Stimulated activated CD4-positive, alpha-beta T cell treated with anti-CD3 and anti-CD28 coated beads, TNF-alpha, amount 100 ng/mL, for 4 hours (primary cell): ENCODE measurements around the gene ACP5.
"Not testable (repeated sequence)": the region's sequence is repeated elsewhere in the genome, so short reads cannot be mapped to it uniquely, and the experiment has no call there.

Source experiments
- DNase-seq, 3 experiments: peaks; one replicate each; pipeline ENCODE4 v3.0.0-alpha.2; 2020; ENCODE audit warnings: low read depth in 3 of 3

ACP5 gene

DNA sequence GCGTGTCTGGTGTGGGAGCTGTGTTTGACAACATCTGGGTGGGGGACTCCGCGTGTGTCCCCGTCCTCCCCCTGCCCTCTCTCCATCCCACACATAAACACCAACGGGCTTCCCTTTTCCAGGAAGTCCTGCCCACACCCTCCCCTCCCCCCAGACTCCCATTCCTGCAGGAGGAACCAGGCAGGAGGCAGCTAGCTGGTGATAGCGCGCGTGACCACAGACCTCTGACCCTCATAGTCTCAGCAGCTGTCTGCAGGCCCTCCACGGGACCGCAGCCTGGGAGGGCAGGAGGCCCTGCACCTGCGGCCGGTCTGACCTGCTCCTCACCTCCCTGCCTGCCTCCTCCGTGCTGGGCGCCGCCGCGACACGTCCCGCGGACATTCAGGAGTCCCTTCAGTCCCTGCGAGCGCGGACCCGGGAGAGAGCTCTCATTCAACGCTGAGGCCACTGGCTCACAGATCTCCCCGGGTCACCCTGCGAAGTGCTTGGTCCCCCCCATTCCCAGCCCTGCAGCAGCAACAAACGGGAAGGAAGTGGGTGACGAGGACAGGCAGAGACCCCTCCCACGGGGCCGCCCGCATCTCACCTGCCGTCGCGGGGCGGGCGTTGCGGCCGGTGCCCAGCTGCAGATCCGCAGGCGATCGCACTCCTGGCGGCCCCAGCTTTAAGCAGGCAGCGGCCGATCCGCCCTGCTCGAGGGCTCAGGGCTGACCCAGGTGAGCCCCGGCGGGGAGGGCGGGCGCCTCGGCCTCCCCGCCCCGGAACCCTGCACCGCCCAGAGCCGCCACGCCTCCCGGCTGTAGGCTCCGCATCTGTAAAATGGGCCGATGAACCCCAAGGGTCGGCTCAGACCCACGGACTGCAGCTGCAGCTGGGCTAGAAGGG is 1.1 kb upstream of the ACP5 start:
- peak in 1 of 3 experiments; percentile 18 for DNase-seq

DNA sequence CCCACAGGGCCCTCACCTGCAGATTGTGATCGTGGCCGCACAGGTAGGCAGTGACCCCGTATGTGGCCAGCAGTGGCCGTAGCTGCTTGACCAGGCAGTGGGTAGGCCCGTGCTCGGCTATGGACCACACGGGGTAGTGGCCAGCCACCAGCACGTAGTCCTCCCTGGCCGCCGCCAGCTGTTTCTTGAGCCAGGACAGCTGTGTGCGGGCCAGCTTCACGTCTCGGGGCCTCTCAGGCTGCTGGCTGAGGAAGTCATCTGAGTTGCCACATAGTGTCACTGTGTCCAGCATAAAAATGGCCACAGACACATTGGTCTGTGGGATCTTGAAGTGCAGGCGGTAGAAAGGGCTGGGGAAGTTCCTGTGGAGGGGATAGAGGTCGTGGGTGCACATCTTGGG is 1.2 kb downstream of the ACP5 start:
- no peak for DNase-seq

DNA sequence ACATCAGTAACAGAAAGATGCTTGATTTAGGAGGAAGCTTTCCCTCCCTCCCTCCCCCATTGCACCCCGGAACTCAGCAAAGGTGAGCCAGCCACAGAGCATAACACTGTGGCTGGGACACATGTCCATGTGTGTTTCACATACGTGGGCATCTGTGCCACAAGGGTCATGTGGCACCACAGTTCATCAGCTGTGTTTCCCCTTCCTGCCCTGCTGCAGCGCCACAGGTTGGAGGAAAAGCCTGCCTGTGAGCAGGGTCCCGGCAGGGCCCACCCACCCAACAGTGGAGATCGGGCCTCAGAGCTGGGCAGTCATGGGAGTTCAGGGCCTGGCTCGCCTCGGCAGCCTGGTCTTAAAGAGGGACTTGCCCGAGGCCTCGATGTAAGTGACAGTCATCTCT is 2.8 kb downstream of the ACP5 start:
- DNase-seq, result no peak

DNA sequence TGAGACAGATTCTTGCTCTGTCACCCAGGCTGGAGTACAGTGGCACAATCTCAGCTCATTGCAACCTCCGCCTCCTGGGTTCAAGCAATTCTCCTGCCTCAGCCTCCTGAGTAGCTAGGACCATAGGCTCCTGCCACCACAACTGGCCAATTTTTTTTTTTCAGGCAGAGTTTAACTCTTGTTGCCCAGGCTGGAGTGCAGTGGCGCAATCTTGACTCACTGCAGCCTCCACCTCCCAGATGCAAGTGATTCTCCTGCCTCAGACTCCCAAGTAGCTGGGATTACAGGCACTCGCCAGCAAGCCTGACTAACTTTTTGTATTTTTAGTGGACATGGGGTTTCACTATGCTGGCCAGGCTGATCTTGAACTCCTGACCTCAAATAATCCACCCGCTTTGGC is 3.7 kb downstream of the ACP5 start:
- DNase-seq, result not testable (repeated sequence)

DNA sequence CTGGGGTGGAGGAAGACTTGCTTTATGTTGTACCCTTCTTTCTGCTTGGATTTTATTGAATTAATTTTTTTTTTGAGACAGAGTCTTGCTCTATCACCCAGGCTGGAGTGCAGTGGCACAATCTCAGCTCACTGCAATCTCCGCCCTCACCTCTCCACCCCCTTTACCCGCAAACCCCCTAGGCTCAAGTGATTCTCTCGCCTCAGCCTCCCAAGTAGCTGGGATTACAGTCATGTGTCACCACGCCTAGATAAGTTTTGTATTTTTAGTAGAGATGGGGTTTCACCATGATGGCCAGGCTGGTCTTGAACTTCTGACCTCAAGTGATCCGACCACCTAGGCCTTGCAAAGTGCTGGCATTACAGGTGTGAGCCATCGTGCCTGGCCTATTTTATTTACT is 4.1 kb downstream of the ACP5 start:
- DNase-seq, result not testable (repeated sequence)

DNA sequence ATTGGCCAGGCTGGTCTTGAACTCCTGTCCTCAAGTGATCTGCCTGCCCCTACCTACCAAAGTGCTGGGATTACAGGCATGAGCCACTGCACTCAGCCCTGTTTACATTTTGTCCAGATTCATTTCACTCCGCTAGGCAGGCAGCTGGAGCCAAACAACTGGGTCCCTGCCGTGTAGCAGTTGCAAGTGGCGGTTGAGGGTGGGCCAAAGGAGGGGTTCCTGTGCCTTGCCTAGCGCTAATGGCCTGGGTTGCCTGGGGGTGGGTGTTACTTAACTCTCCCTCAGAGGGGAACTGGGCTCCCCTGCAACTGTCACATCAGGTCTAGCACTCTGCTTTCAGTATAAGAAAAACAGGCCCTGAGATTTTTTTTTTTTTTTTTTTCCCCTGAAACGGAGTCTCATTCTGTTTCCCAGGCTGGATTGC is 7.4 kb downstream of the ACP5 start:
- no peak for DNase-seq

DNA sequence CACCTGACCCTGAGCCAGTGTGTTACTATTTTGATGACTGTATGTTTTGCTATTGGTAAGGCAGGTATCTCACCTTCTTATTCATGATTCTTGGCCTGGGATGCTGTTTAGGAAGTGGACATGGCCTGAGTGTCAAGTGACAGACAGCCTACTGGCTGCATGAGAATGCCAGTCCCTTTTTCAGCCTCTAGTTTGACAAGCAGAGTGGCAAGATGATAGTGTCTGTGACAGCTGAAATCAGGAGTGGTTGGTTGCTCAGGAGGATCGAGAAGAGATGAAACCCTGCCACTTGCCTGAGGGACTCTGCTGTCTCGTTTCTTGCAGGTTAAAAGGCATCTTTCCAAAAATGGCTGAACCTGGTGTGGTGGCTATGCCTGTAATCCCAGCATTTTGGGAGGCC is 11.3 kb downstream of the ACP5 start:
- no peak for DNase-seq

DNA sequence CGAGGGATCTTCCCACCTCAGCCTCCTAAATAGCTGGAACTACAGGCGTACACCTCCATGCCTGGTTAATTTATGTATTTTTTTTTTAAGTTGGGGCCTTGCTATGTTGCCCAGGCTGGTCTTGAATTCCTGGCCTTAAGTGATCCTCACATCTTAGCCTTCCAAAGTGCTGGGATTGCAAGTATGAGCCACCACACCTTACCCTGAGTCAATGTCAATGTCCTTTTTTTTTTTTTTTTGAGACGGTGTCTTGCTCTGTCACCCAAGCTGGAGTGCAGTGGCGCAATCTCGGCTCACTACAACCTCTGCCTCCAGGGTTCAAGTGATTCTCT is 11.8 kb downstream of the ACP5 start:
- not testable (repeated sequence) for DNase-seq

DNA sequence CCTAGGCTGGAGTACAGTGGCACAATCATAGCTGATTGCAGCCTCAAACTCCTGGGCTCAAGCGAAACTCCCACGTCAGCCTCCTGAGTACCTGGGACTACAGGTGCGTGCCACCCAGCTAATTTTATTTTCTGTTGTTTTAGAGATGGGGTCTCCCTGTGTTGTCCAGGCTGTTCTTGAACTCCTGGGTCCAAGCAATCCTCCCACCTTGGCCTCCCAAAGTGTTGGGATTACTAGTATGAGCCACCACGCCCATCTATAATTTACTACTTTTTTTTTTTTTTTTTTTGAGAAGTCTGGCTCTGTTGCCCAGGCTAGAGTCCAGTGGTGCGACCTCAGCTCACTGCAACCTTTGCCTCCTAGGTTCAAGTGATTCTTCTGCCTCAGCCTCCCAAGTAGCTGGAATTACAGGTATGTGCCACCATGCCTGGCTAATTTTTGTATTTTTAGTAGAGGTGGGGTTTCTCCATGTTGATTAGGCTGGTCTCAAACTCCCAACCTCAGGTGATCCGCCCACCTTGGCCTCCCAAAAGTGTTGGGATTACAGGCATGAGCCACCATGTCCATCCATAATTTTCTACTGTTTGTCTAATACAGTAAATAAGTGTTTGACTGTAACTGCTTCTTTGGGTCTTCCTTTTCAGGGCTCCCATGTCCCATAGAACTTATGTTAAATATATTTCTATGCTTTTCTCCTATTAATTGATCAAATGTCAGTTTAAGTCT is 13.2 kb downstream of the ACP5 start:
- DNase-seq, result not testable (repeated sequence)

DNA sequence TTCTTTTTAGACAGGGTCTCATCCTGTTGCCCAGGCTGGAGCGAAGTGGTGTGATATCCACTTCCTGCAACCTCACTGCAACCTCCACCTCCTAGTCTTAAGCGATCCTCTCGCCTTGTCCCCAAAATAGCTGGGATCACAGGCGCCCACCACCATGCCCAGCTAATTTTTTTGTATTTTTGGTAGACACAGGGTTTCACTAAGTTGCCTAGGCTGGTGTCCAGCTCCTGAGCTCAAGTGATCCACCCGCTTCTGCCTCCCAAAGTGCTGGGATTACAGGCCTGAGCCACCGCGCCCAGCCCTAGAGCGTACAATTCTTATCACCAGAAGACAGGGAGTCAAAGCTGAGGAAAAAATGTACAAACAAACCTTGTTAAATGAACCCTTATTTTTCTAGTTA is 13.9 kb downstream of the ACP5 start:
- no peak for DNase-seq

DNA sequence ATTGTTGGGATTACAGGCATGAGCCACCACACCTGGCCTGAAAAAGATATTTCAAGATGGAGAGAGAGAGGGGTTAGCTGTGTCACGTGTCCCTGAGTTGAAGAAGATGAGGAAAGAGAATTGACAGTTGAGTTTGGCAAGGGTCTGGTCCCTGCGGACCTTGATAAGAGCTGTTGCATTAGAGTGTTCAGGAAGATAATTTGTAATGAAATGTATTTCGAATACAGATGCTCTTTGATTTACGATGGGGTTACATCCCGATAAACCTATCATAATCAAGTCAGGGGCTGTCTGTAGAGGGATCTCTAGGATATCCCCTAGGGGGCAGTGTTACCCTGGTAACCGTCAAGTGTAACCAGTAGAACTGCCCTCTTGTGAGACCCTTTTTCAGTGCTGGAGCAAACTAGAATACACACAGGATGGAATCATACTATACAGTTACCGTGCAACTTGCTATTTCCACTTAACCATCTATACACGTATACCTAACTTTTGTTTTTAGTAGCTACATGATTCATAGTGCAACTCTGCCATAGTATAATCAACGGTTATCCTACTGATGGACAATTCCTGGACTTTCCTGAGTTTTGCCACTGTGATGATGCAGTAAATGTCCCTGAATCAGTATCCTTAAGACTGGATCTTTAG is 16.9 kb downstream of the ACP5 start:
- DNase-seq, result peak in 2 of 3 experiments; percentile 21 to 22

DNA sequence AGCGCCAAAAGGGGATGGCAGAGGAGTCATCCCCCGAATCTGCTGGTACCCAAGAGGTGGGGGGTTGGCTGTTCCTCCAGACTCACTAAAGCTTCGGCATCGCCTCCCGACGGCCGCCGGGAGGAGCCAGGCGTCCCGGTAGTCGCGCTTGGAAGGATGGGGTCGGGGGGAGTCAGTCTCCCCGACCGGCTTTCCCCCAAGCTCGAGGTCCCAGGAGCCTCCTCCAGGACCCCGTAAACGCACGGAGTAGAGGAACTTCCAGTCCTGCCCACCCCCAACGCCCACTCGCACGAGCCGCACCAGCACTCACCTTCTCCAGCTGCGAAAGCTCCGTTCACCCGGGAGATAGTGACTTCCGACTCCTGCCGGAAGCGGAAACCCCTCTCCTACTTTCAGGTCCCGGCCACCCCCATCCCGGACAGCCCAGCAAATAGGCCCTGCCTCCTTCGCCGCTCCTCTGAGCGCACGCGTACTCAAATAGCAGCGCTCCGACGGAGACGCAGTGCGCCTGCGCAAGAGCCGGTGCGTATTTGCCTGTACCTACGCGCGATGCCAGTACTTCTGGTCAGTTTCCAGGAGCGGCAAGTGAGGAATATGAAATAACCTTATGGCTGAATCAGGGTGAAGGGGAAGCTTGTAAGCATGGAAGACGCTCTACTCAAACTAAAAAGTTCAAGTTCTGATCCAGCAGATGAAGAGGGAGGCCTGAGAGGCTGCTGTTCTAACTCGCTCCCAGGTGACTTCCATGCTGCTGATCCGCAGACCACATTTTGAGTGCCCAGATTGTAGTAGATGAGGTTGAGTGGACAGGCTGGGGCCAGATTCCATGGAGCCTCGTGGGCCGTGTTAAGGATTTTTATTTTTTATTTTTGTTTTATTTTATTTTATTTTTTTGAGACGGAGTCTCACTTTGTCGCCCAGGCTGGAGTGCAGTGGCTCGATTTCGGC is 18.3 kb downstream of the ACP5 start, which contains the start of gene ELOF1:
TSS of gene ELOF1 (minus strand) at position 350 of the 948 bp plus-strand sequence. CDS start 4,883 bp downstream, outside the sequence.
- DNase-seq, result peak; percentile 89 to 95 (median 92)

DNA sequence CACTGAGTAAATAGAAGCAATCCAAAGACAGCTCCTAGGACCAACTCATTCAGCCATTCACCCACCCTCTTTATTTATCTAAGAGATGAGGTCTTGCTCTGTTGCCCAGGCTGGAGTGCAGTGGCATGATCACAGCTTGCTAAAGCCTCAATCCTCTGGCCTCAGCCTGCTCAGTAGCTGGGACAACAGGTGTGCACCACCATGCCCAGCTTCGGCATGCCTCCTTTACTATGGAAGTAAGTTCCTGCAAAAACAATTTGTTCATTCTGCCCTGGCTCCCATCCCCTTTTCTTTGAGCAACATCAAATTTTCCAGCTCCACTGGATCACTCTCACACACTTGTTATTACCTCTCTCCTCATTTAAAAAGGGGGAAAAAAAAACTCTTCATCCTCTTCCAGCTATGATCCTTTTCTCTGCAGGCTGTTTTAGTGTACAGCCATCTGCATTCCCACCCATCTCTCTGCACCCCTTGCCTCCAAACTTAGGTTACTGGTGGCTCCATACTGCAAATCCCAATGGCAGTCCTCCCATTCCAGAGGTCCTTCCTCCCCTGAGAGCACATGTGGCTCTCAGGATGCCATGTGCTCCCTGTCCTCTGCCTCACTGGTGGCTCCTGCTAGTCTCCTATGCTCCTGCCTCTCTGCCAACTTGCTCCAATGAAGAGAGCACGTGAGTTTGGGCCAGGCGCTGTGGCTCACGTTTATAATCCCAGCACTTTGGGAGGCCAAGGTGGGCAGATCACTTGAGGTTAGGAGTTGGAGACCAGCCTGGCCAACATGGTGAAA is 20.6 kb downstream of the ACP5 start:
- no peak for DNase-seq

DNA sequence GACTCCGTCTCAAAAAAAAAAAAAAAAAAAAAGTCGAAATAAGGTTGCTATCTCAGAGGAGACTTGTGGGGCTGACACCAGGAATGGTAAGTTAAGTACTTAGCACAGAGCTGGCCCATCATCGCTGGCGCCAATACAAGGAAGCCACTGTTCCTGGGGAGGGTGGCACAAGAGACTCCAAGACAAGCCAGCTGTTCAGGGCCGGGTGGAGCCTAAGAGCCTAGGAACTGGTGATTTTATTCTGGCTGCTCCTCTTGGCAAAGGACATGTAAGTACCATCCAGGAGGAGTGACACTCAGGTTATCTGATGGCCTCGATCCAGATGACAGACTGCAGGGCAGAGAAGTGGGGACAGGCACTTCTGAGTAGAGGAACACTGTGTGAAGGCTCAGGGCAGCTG is 22.2 kb downstream of the ACP5 start:
- no peak for DNase-seq

DNA sequence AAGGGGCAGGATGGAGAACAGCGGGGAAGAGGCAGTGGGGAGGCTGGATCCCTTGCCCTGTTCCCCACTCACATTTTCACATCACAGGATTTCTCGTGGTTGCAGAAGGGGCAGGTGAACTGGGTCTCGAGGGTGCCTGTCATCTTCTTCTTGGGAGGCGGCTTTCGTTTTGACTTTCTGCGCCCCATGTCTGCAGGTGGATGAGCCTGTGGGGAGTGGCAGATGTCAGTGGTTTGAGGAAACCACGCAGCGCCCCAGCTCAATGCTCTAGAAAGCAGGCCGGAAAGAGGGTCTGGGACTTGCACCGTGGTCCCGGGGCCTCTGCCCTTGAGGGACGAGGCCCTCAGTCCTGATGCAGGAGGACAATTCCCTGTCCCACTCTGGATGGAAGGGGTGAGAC is 23.3 kb downstream of the ACP5 start:
- no peak for DNase-seq

DNA sequence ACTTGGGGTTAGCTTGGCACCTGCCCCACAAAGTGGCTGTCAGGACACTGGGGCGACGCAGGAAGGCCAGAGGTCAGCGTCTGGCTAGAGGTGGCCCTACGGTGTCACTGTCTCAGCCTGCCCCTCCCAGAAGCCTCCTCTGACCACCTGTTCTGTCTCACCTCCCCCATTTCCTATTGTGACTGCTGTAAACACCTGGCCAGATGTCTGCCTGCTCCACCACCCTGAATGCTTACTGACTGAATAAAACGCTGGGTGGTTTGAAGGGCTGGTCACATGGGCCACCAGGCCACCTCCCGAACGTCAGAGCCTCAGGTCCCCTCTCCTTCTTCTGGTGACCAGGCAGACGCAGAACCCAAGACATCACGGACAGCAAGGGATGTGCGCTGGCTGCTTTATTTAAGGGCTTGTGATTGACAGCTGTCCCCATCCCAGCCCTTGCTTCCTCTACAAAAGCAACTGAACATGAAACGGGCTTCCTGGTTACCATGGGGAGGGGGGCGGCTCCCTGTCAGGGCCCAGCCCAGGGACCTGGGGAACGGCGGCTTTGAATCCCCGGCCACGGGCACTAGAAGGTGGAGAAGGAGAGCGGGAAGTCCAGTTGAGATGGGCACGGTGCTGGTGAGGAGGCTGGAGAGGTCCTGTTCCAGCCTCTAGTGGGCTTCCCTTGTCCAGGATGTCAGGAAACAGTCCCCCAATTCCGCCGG is 24.6 kb downstream of the ACP5 start:
- no peak for DNase-seq

DNA sequence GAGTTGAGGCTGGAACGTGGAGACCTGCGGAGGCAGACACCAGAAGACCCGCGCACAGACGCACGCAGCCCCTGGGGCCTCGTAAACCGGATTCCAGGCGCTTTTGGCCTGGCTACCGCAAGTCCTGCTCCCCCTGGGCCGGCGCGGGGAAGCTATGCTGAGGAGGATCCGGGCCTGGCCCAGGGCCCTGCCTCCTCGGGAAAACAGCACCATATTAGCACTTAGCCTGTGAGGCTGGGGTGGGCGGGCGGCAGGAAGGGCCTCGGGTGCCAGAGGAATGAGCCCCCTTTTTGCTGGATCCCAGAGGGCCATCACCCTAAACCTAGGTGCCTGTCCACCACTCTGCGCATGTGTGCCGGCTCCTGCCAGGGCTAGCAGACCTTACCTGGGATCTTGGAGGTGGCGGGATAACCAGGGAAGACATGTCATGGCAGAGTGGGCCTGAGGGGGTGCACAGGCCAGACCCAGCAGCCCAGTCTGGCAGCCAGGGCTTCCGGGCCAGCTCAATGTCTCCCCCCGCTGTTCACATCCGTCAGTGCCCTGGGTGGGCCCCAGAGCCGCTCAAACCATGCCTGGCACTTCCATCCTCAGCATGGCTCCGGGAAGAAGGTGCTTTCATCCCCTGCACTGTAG is 25.7 kb downstream of the ACP5 start:
- DNase-seq, result no peak

DNA sequence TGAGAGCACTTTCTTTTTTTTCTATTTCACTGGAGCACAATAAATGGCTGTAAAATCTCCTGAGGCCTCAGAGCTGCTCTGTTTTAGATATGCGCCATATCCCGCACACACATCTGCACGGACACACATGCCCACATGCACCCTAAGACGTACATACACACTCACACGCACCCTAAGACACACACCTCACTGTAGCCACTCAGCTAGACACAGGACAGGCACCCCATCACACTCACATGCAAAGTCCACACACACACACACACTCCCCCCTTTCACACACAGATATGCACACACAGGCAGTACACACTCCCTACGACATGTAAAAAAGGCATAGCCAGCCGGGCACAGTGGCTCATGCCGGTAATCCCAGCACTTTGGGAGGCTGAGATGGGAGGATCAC is 27.2 kb downstream of the ACP5 start:
- no peak for DNase-seq

DNA sequence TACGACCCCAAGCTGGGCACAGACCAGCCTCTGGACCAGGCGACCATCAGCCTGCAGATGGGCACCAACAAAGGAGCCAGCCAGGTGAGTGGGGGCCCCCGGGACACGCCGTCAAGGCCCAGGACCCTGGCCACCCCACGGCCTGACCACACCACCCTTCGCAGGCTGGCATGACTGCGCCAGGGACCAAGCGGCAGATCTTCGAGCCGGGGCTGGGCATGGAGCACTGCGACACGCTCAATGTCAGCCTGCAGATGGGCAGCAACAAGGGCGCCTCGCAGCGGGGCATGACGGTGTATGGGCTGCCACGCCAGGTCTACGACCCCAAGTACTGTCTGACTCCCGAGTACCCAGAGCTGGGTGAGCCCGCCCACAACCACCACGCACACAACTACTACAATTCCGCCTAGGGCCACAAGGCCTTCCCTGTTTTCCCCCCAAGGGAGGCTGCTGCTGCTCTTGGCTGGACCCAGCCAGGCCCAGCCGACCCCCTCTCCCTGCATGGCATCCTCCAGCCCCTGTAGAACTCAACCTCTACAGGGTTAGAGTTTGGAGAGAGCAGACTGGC is 28.0 kb downstream of the ACP5 start:
- DNase-seq, result no peak
